ENCODE data around the gene MDFIC. TPM values are rescaled to one million over a fixed set of nuclear protein-coding genes. Genes with fewer than 3 reads are reported as not detected.
"Not testable (repeated sequence)": the region's sequence is repeated elsewhere in the genome, so short reads cannot be mapped to it uniquely, and the experiment has no call there.

MDFIC gene
- total RNA-seq (2014; rRNA removed; shearing (Covaris generic); ENCODE audit: low replicate concordance): 28.6 and 29.7 TPM in 2 replicates

DNA sequence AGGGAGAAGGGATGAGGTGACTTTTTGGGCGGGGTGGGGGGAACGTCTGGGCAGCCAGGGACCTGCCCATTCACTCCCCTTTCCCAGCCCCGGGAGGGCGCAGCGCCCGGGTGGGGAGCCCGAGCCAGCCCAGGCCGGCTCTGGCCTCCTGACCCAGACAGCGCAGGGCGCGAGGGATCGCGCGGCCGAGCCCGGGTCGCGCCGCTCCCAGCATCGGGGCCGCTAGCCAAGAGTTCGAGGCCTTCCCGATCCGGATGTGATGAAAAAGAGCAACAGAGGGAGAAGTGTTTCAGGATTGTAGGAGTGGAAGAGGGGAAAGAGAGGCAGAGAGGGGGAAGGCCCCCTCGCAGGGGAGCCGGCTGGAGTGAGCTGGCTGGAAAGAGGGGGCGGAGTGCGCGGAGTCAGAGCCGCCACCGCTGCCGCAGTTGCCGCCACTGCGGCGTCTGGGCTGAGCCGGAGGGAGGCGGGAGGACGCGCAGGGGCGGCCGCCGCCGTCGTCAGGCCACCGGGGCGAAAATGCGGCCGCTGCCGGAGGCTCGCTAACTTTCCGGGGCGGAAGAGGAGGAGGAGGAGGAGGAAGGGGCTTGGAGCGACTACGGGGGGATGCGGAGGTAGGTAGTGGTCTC lies at the start of gene MDFIC:
TSS of gene MDFIC (plus strand) at position 69 of the 626 bp plus-strand sequence. CDS start 940 bp downstream, outside the sequence.
- Histone ChIP-seq H3K36me3 (peaks cover 9% of the 10 kb centered on the region), H3K4me3 (peak within 1 kb of the TSS; percentile 66), H3K27me3 (no peaks in the 10 kb centered on the region), H3K9me3 (no peaks in the 10 kb centered on the region)
- peak; percentile 78 for DNase-seq

DNA sequence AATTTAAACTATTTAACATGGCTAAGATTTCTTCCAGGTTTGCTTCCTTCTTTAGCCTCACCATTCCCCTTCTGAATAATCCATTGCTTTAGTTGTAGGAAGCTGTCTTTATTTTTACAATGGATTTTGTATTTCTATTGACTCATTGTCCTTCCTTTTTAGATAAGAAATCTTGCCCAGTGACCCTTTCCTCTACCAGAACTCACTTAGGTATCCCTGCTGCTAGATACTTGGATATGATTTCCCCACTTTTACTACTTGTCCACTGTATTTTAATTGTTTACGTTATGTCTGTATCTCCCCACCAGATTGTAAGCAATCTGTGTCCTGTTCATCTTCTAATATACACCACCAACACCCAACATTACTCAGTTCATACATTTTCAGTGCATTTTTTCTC lies 47.7 kb upstream of the MDFIC start:
- no peak for DNase-seq
- no peak overlapping the region for H3K4me3 ChIP-seq
- no peaks in the 10 kb centered on the region for H3K27me3 ChIP-seq
- no peaks in the 10 kb centered on the region for H3K36me3 ChIP-seq
- H3K9me3 ChIP-seq: 0 out of 2 replicates have a peak, but pooled peaks cover 2% of the 10 kb centered on the region

DNA sequence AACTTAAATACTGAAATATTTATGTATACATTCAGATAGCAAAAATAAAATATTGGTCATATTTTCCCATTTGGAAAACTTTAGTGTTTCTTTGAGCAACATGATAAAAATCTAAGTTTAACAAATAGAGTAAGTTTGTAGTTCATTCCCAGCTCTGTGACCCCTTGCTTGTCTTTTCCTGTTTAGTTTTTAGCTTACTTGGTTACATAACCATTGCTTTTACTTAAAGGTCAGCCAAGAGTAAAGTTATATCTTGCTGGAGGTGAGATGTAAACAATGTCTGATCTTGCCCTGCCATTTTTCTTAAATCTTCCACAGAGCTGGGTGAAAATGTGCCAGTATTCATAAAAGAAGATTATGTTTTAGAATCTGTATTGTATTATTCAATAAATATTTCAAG lies 46.7 kb upstream of the MDFIC start:
- 0 out of 2 replicates have a peak, but pooled peaks cover 2% of the 10 kb centered on the region for H3K9me3 ChIP-seq
- DNase-seq: no peak
- no peaks in the 10 kb centered on the region for H3K27me3 ChIP-seq
- no peak overlapping the region for H3K4me3 ChIP-seq
- no peaks in the 10 kb centered on the region for H3K36me3 ChIP-seq

- no peak overlapping the region for H3K4me3 ChIP-seq
- no peaks in the 10 kb centered on the region for H3K27me3 ChIP-seq
- 0 out of 2 replicates have a peak, but pooled peaks cover 6% of the 10 kb centered on the region for H3K9me3 ChIP-seq
- no peak for DNase-seq
- no peaks in the 10 kb centered on the region for H3K36me3 ChIP-seq
Measured at GRCh38 chr7:114879554-114879953, 42.3 kb upstream of the MDFIC start.

DNA sequence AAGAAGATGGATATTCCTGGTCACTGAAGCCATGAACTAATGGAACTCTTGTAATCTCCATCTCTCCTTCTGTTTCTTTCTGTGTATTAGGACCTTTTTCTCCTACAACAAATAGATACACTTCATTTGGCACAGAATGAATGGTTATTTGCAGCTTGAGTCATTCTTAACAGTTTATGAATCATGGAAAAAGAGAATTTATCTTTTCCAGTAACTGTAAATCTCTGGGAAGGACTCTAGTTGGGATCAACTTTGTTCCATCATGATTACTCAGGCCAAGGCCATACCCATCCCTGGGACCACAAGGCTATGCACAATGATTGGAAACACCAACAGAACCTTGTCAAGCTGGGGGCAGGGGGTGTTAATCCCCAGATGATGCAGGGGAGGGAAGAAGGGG lies 36.1 kb upstream of the MDFIC start:
- Histone ChIP-seq H3K27me3 (no peaks in the 10 kb centered on the region), H3K36me3 (no peaks in the 10 kb centered on the region), H3K4me3 (no peak overlapping the region), H3K9me3 (no peaks in the 10 kb centered on the region)
- DNase-seq: no peak

DNA sequence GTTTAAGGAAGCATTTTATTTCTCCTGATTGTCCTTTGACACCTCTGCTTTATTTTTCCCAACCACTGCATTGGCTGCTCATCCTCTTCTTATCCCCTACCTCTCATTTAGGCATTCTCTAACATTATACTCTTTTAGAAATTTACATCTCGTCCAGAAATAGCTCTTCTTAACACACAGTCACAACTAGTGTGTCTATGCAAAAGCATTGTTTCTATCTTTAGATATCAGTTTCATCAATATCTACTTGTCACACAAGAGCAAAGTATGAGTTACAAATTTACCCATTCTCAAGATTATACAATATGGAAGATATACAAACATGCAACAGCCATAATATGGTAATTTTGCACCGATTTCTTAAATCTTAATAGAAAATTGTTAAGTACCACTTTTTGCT lies 35.7 kb upstream of the MDFIC start:
- H3K36me3 ChIP-seq: no peaks in the 10 kb centered on the region
- no peak overlapping the region for H3K4me3 ChIP-seq
- H3K27me3 ChIP-seq: no peaks in the 10 kb centered on the region
- no peak for DNase-seq
- H3K9me3 ChIP-seq: no peaks in the 10 kb centered on the region

- not testable (repeated sequence) for H3K36me3 ChIP-seq, H3K4me3 ChIP-seq, H3K27me3 ChIP-seq, DNase-seq, H3K9me3 ChIP-seq
Measured at GRCh38 chr7:114889116-114889515, 32.8 kb upstream of the MDFIC start.

DNA sequence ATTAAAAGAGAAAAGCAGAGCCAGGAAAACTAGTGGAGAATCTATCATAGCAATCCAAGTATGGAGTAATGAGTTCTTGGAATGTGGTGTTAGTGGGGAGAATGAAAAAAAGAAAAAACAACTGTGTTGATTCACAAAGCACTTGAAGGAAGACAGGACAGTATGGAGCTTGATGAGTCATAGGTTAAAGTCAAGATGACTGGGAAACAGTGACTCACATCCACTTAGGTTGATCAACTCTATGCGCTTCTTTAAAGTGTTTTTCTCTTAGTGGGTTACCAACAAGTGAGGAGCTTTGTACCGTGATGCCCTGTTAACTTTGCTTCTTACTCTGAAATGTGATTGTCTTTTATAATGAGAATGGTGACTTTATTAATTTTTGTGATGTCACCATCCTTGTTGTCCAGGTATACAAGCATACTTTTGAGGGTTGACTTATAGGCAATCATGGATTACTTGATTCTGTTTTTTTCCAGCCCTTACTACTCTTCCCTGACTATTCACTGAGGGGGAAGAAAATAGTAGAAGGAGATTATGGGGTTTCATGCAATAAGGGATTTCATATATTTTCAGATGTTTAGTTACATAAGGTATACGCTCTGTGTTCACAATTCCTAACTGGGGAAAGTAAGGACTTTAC lies 32.1 kb upstream of the MDFIC start:
- no peak for DNase-seq
- no peaks in the 10 kb centered on the region for H3K27me3 ChIP-seq
- H3K36me3 ChIP-seq: no peaks in the 10 kb centered on the region
- H3K9me3 ChIP-seq: no peaks in the 10 kb centered on the region
- H3K4me3 ChIP-seq: no peak overlapping the region

DNA sequence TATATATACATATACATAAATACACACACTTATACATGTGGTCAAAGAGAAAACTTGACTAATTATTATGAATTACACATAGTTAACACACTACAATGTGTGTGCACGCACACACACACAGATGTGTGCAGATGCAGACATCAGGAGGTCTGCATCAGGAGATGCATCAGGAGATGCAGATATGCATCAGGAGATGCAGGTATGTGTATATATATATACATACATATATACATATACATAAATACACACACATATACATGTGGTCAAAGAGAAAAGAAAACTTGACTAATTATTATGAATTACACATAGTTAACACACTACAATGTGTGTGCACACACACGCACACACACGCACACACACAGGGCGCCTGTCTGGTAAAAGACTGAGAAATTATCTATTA lies 31.3 kb upstream of the MDFIC start:
- H3K27me3 ChIP-seq: no peaks in the 10 kb centered on the region
- no peaks in the 10 kb centered on the region for H3K36me3 ChIP-seq
- no peaks in the 10 kb centered on the region for H3K9me3 ChIP-seq
- H3K4me3 ChIP-seq: no peak overlapping the region
- DNase-seq: no peak

- no peak for DNase-seq
Measured at GRCh38 chr7:114900127-114900526, 21.8 kb upstream of the MDFIC start.

DNA sequence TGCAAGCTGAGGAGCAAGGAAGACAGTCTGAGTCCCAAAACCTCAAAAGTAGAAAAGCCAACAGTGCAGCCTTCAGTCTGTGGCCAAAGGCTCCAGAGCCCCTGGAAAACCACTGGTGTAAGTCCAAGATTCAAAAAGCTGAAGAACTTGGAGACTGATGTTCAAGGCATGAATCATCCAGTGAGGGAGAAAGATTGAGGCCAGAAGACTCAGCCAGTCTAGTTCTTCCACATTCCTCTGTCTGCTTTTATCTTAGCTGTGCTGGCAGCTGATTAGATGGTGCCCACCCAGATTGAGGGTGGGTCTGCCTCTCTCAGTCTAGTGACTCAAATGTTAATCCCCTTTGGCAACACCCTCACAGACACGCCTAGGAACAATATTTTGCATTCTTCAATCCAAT lies 20.1 kb upstream of the MDFIC start:
- Histone ChIP-seq H3K9me3 (no peaks in the 10 kb centered on the region), H3K4me3 (no peak overlapping the region), H3K27me3 (no peaks in the 10 kb centered on the region), H3K36me3 (no peaks in the 10 kb centered on the region)
- DNase-seq: peak; percentile 60

More at GRCh38 chr7:114900127-114900526, 21.8 kb upstream of the MDFIC start:
- Histone ChIP-seq H3K4me3 (no peak overlapping the region), H3K27me3 (no peaks in the 10 kb centered on the region), H3K36me3 (no peaks in the 10 kb centered on the region), H3K9me3 (no peaks in the 10 kb centered on the region)

GRCh38 chr7:114903131-114903530 lies 18.8 kb upstream of the MDFIC start:
- Histone ChIP-seq H3K36me3 (no peaks in the 10 kb centered on the region), H3K27me3 (no peaks in the 10 kb centered on the region), H3K9me3 (no peaks in the 10 kb centered on the region), H3K4me3 (no peak overlapping the region)
- no peak for DNase-seq

GRCh38 chr7:114910787-114911186 lies 11.1 kb upstream of the MDFIC start:
- no peak for DNase-seq
- H3K9me3 ChIP-seq: no peaks in the 10 kb centered on the region
- no peak overlapping the region for H3K4me3 ChIP-seq
- H3K36me3 ChIP-seq: no peaks in the 10 kb centered on the region
- no peaks in the 10 kb centered on the region for H3K27me3 ChIP-seq

DNA sequence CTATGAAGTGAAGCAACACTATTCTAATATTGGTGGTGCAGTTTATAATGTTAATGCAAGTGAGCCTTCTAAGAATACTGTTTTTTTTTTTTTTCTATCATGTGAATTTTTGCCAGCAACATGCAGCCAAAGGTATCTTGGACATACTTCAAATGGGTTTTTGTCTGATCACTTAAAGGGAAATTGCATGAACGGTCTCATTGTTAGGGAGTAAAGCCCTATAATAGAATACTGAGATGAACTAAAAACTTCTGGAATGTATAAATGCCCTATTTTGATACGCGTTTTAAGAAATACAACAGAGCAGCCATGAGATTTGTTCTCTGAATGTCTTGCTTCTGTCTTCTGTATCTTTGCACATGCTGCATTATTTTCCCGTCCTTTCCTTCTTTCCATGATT lies 10.5 kb upstream of the MDFIC start:
- no peak for DNase-seq
- no peaks in the 10 kb centered on the region for H3K27me3 ChIP-seq
- no peaks in the 10 kb centered on the region for H3K36me3 ChIP-seq
- no peaks in the 10 kb centered on the region for H3K9me3 ChIP-seq
- no peak overlapping the region for H3K4me3 ChIP-seq

DNA sequence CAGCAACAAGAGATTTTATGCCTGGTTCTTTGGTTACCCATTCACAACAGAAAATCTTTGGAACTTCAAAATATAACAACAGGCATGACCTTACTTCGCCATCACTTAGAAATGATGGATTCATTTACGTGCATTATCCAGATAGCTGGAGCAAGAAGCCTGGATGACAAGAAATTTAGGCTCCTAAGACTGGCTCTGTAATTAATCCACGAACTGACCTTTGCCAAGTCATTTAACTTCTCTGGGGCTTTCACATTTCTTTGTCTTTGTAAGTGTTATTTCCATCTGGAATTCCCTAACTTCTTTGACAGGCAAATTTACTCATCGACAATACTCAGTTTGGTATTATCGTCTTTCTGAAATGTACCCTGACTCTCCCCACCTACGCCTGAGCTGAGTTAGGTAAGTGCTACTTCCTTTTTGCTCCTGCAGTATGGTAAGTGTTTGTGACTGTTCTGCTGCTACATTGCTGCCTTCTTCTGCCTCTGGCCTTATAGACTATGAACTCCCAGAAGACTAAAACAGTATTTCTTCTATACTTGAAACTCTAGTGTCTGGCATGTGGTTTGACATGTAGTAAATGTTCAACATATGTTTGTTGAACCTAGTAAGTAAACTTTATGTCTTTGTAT lies 5.5 kb upstream of the MDFIC start:
- H3K9me3 ChIP-seq: no peaks in the 10 kb centered on the region
- no peaks in the 10 kb centered on the region for H3K36me3 ChIP-seq
- no peak overlapping the region for H3K4me3 ChIP-seq
- DNase-seq: no peak
- H3K27me3 ChIP-seq: no peaks in the 10 kb centered on the region

GRCh38 chr7:114917211-114917839 lies 4.6 kb upstream of the MDFIC start:
- Histone ChIP-seq H3K4me3 (no peak overlapping the region), H3K36me3 (no peaks in the 10 kb centered on the region), H3K9me3 (no peaks in the 10 kb centered on the region), H3K27me3 (no peaks in the 10 kb centered on the region)
- no peak for DNase-seq

- Histone ChIP-seq H3K9me3 (no peaks in the 10 kb centered on the region), H3K36me3 (no peaks in the 10 kb centered on the region; the same call in none of the 2 replicates), H3K4me3 (no peak overlapping the region), H3K27me3 (no peaks in the 10 kb centered on the region)
- no peak for DNase-seq
Measured at GRCh38 chr7:114919587-114919986, 2.3 kb upstream of the MDFIC start.
